Keratinocyte (primary cell): ENCODE results near the gene FAM20C. TPM values are rescaled to one million over a fixed set of nuclear protein-coding genes. Genes with fewer than 3 reads are reported as not detected.
A peak's percentile ranks its signal among the peaks of the same experiment; 100 is the strongest.
"Not testable (repeated sequence)": the region's sequence is repeated elsewhere in the genome, so short reads cannot be mapped to it uniquely, and the experiment has no call there.

Experiments
- DNase-seq: peaks from one replicate; pipeline ENCODE4 v3.0.0-alpha.2; 2011; ENCODE audit warnings: low read depth, missing footprints, low spot score
- FAIRE-seq: peaks from 2 replicates; lab custom pipeline; 2011; peaks lifted over from hg19 to GRCh38; lab: Jason Lieb, UNC
- H2AFZ ChIP-seq: 2 replicates; pipeline ENCODE4 v1.6.0; 2012; ENCODE audit warnings: low read length, control low read depth, inconsistent platforms; ENCODE audit not compliant: control insufficient read depth
- H3K27ac ChIP-seq: 2 replicates; pipeline ENCODE4 v1.5.1; 2011; ENCODE audit warnings: low read length; ENCODE audit not compliant: control insufficient read depth, insufficient read depth
- H3K27me3 ChIP-seq: 3 replicates; pipeline ENCODE4 v1.6.0; 2011; ENCODE audit warnings: low read length; ENCODE audit not compliant: control insufficient read depth, insufficient read depth; ENCODE audit errors: extremely low read depth
- H3K36me3 ChIP-seq, 2 experiments: 2 replicates in 1 of 2; 3 replicates in 1 of 2; pipeline ENCODE4 v1.5.1; 2011; ENCODE audit warnings: low read length in 2 of 2, mild to moderate bottlenecking in 1 of 2; ENCODE audit not compliant: control insufficient read depth in 2 of 2, insufficient read depth in 2 of 2; ENCODE audit errors: extremely low read depth in 1 of 2
- H3K4me1 ChIP-seq: 3 replicates; pipeline ENCODE4 v1.5.1; 2011; ENCODE audit warnings: low read length; ENCODE audit not compliant: control insufficient read depth, insufficient read depth; ENCODE audit errors: extremely low read depth
- H3K4me2 ChIP-seq: 3 replicates; pipeline ENCODE4 v1.6.0; 2011; ENCODE audit warnings: low read depth, low read length; ENCODE audit not compliant: control insufficient read depth, insufficient read depth; ENCODE audit errors: extremely low read depth
- H3K4me3 ChIP-seq, 3 experiments: fragments of 200-600 bp in 1 of 3; sonication (generic) in 1 of 3; 2 replicates in 2 of 3; 3 replicates in 1 of 3; pipeline ENCODE4 v1.5.1; 2011 to 2016; ENCODE audit warnings: low read length in 3 of 3, mild to moderate bottlenecking in 3 of 3, control low read depth in 2 of 3, inconsistent platforms in 1 of 3, low read depth in 1 of 3, mixed read lengths in 1 of 3, mixed run types in 1 of 3, moderate library complexity in 1 of 3; ENCODE audit not compliant: control insufficient read depth in 2 of 3, insufficient read depth in 2 of 3; ENCODE audit errors: extremely low read depth in 1 of 3
- H3K79me2 ChIP-seq: 2 replicates; pipeline ENCODE4 v1.6.0; 2012; ENCODE audit warnings: low read length; ENCODE audit not compliant: control insufficient read depth, insufficient read depth
- H3K9ac ChIP-seq: 3 replicates; pipeline ENCODE4 v1.6.0; 2011; ENCODE audit warnings: low read length; ENCODE audit not compliant: control insufficient read depth, insufficient read depth; ENCODE audit errors: extremely low read depth
- H3K9me1 ChIP-seq: 3 replicates; pipeline ENCODE4 v1.6.0; 2011; ENCODE audit warnings: low read length; ENCODE audit not compliant: control insufficient read depth, insufficient read depth; ENCODE audit errors: extremely low read depth
- H3K9me3 ChIP-seq: 2 replicates; pipeline ENCODE4 v1.5.1; 2012; ENCODE audit warnings: low read depth, low read length; ENCODE audit not compliant: control insufficient read depth
- H4K20me1 ChIP-seq: 3 replicates; pipeline ENCODE4 v1.6.0; 2011; ENCODE audit warnings: low read length; ENCODE audit not compliant: control insufficient read depth, insufficient read depth; ENCODE audit errors: extremely low read depth
- CTCF ChIP-seq, 3 experiments: IDR thresholded peaks in 1 of 3; conservative IDR thresholded peaks in 1 of 3; optimal IDR thresholded peaks in 1 of 3; 2 replicates in 2 of 3; 3 replicates in 1 of 3; pipeline versions ENCODE3 to v1.5.1; 2011; ENCODE audit warnings: low read length in 3 of 3, mild to moderate bottlenecking in 3 of 3, moderate library complexity in 2 of 3, control low read depth in 1 of 3, inconsistent platforms in 1 of 3; ENCODE audit not compliant: insufficient read depth in 2 of 3; ENCODE audit errors: extremely low read depth in 1 of 3
- dilution Hi-C: fragments of 300-500 bp; cut with MboI; formaldehyde crosslinking; loops from one replicate; pipeline ENCODE4 v1.7.0; 2020; ENCODE audit warnings: low sequenced_read_pairs; ENCODE audit not compliant: extremely low pct_ligation_motif_present
- polyA plus RNA-seq, 5 experiments: library from polyadenylated mRNA; depleted of rRNA in 3 of 5; stranded (reverse) in 3 of 5; stranded (forward) in 1 of 5; unstranded in 1 of 5; fragments of >200 nt; gene quantifications; 1 replicate in 1 of 5; 2 replicates in 3 of 5; 3 replicates in 1 of 5; pipeline versions ENCODE4 v1.2.1 to v1.2.3, GENCODE V29; 2011 to 2012; ENCODE audit warnings: missing spikeins in 2 of 5, low read depth in 1 of 5, low replicate concordance in 1 of 5

FAM20C gene
- polyA plus RNA-seq, 1 donor (not counting 4 experiments of a cell fraction or from before 2014, with no cell fraction given) = 3.8 TPM

- H3K4me2 ChIP-seq, H3K9ac ChIP-seq, H3K9me1 ChIP-seq, DNase-seq, FAIRE-seq, H3K4me1 ChIP-seq, H2AFZ ChIP-seq, H4K20me1 ChIP-seq, H3K27ac ChIP-seq, dilution Hi-C loops, H3K27me3 ChIP-seq, H3K36me3 ChIP-seq, H3K79me2 ChIP-seq, H3K4me3 ChIP-seq: not testable (repeated sequence)
- peaks cover 14% of the 10 kb centered on the region for H3K9me3 ChIP-seq
- TF ChIP-seq CTCF (optimal IDR thresholded peaks at IDR 0.05 in 1 of 3, IDR thresholded peaks at IDR 0.05 in 1 of 3, conservative IDR thresholded peaks at IDR 0.05 in 1 of 3; ENCODE audit: extremely low read depth in 1 of 3, insufficient read depth in 2 of 3, low read length in 3 of 3) = peak in 1 of 3 experiments; percentile 7
These were observed 70.4 kb downstream of the FAM20C start for GRCh38 chr7:262631-263311.

- H4K20me1 ChIP-seq, H3K4me2 ChIP-seq, H3K27ac ChIP-seq, H3K4me1 ChIP-seq, DNase-seq, H3K36me3 ChIP-seq, FAIRE-seq, H3K9ac ChIP-seq, H3K79me2 ChIP-seq, H3K9me1 ChIP-seq, H3K27me3 ChIP-seq, H3K4me3 ChIP-seq, H2AFZ ChIP-seq, dilution Hi-C loops: not testable (repeated sequence)
- TF ChIP-seq CTCF (optimal IDR thresholded peaks at IDR 0.05 in 1 of 3, IDR thresholded peaks at IDR 0.05 in 1 of 3, conservative IDR thresholded peaks at IDR 0.05 in 1 of 3; ENCODE audit: extremely low read depth in 1 of 3, insufficient read depth in 2 of 3, low read length in 3 of 3) = peak in 1 of 3 experiments; percentile 30
- H3K9me3 ChIP-seq = peaks cover 14% of the 10 kb centered on the region
These were observed 71.3 kb downstream of the FAM20C start for GRCh38 chr7:263483-264351.
